HEK293T (cell line): ENCODE results near the gene ANKMY1.

Experiments used
- SP1 ChIP-seq: fragments of 450-650 bp; IDR thresholded peaks from 2 replicates; pipeline ENCODE4 v1.6.1; 2017
- TARDBP ChIP-seq: fragments of 450-650 bp; IDR thresholded peaks from 2 replicates; pipeline ENCODE4 v1.6.1; 2016

- TF ChIP-seq SP1 (no peak), TARDBP (no peak)
These were observed 3.7 kb upstream of the ANKMY1 start for GRCh38 chr2:240561325-240561971.
